B cell (primary cell): ENCODE measurements around the gene MTERF4. TPM values are rescaled to one million over a fixed set of nuclear protein-coding genes. Genes with fewer than 3 reads are reported as not detected.

Experiments used
- ATAC-seq: fragments of 200-7000 bp; cut with Tn5 transposase; one replicate; pipeline ENCODE4 v1.10.0; 2021; ENCODE audit warnings: low read depth, mild to moderate bottlenecking, moderate number of reproducible peaks, moderate library complexity
- CTCF ChIA-PET: fragments of 350-600 bp; sonication (Branson Sonifier 250); formaldehyde crosslinking; loops from one replicate; lab custom pipeline; 2021; ENCODE audit warnings: antibody characterized with exemption, inconsistent platforms; lab: Charles Lee
- POLR2A ChIA-PET: fragments of 350-600 bp; sonication (Branson Sonifier 250); formaldehyde crosslinking; loops from one replicate; lab custom pipeline; 2021; ENCODE audit warnings: antibody characterized with exemption; lab: Charles Lee
- DNase-seq: peaks from one replicate; pipeline ENCODE4 v3.0.0; 2013
- H2AFZ ChIP-seq: 2 replicates; pipeline ENCODE4 v1.6.1; 2012; ENCODE audit warnings: mild to moderate bottlenecking, low read depth, low read length; ENCODE audit not compliant: insufficient read depth, poor library complexity, severe bottlenecking
- H3K27ac ChIP-seq, 2 donors: 1 replicate in 1 of 2; 2 replicates in 1 of 2; pipeline ENCODE4 v1.5.1; 2012 to 2013; ENCODE audit warnings: low read length in 2 of 2, mild to moderate bottlenecking in 2 of 2, moderate library complexity in 1 of 2
- H3K27me3 ChIP-seq, 4 experiments: fragments of 200-600 bp in 1 of 4; sonication (generic) in 1 of 4; replicated peaks in 1 of 4; 1 replicate in 2 of 4; 2 replicates in 2 of 4; pipeline versions ENCODE4 v1.6.1 to v1.7.0; 2013 to 2016; ENCODE audit warnings: low read length in 3 of 4, mild to moderate bottlenecking in 2 of 4, mixed read lengths in 1 of 4, moderate library complexity in 1 of 4; ENCODE audit not compliant: insufficient read depth in 4 of 4, control insufficient read depth in 3 of 4; ENCODE audit errors: control extremely low read depth in 1 of 4
- H3K36me3 ChIP-seq, 2 experiments: replicated peaks in 1 of 2; 1 replicate in 1 of 2; 2 replicates in 1 of 2; pipeline versions ENCODE4 v1.6.1 to v1.7.1; 2013; ENCODE audit warnings: low read length in 1 of 2; ENCODE audit not compliant: insufficient read depth in 2 of 2, control insufficient read depth in 1 of 2; ENCODE audit errors: control extremely low read depth in 1 of 2, extremely low read depth in 1 of 2
- H3K4me1 ChIP-seq, 2 donors: fragments of 200-600 bp in 1 of 2; sonication (generic) in 1 of 2; 1 replicate in 1 of 2; 2 replicates in 1 of 2; pipeline versions ENCODE4 v1.5.1 to v1.6.1; 2013 to 2017; ENCODE audit warnings: low read length in 2 of 2; ENCODE audit not compliant: control insufficient read depth in 2 of 2, insufficient read depth in 2 of 2
- H3K4me2 ChIP-seq: replicated peaks from 2 replicates; pipeline ENCODE3; 2012; ENCODE audit warnings: mild to moderate bottlenecking, low read depth, low read length; ENCODE audit not compliant: poor library complexity, severe bottlenecking
- H3K4me3 ChIP-seq, 5 experiments: fragments of 200-600 bp in 1 of 5; sonication (generic) in 1 of 5; 1 replicate in 3 of 5; 2 replicates in 2 of 5; pipeline versions ENCODE4 v1.5.1 to v1.7.0; 2011 to 2016; ENCODE audit warnings: low read length in 4 of 5, mild to moderate bottlenecking in 4 of 5, low read depth in 2 of 5, control low read depth in 1 of 5, moderate library complexity in 1 of 5; ENCODE audit not compliant: insufficient read depth in 1 of 5; ENCODE audit errors: control extremely low read depth in 1 of 5, extremely low read depth in 1 of 5
- H3K79me2 ChIP-seq: fragments of 200-600 bp; sonication (generic); one replicate; pipeline ENCODE4 v1.6.0; 2016; ENCODE audit warnings: low read length; ENCODE audit not compliant: control insufficient read depth, insufficient read depth
- H3K9ac ChIP-seq: fragments of 200-600 bp; sonication (generic); 2 replicates; pipeline ENCODE4 v1.6.1; 2017; ENCODE audit warnings: mild to moderate bottlenecking, low read length, moderate library complexity
- H3K9me3 ChIP-seq, 3 donors: one replicate each; pipeline versions ENCODE4 v1.6.1 to v1.7.1; 2013; ENCODE audit warnings: low read length in 2 of 3; ENCODE audit not compliant: control insufficient read depth in 2 of 3, insufficient read depth in 1 of 3; ENCODE audit errors: control extremely low read depth in 1 of 3
- H4K20me1 ChIP-seq: 2 replicates; pipeline ENCODE4 v1.6.0; 2012; ENCODE audit warnings: mild to moderate bottlenecking, low read length; ENCODE audit not compliant: insufficient read depth, control insufficient read depth, poor library complexity, severe bottlenecking
- H3K27ac Mint-ChIP-seq: one replicate; pipeline ENCODE4 v1.8.0; 2021; ENCODE audit warnings: mixed read lengths
- H3K27me3 Mint-ChIP-seq: one replicate; pipeline ENCODE4 v1.8.0; 2021; ENCODE audit warnings: mixed read lengths
- H3K4me1 Mint-ChIP-seq: one replicate; pipeline ENCODE4 v1.8.0; 2021; ENCODE audit warnings: mixed read lengths
- H3K4me3 Mint-ChIP-seq: one replicate; pipeline ENCODE4 v1.8.0; 2021; ENCODE audit warnings: mixed read lengths
- H3K9me3 Mint-ChIP-seq: one replicate; pipeline ENCODE4 v1.8.0; 2022; ENCODE audit warnings: mixed read lengths; ENCODE audit not compliant: insufficient read depth
- CTCF ChIP-seq: fragments of 200-600 bp; IDR thresholded peaks from one replicate; pipeline ENCODE4 v1.8.0; 2022; ENCODE audit warnings: antibody characterized with exemption, mild to moderate bottlenecking
- EZH2 ChIP-seq: IDR thresholded peaks from 2 replicates; pipeline ENCODE4 v1.6.1; 2012; ENCODE audit warnings: borderline replicate concordance, low read depth, mild to moderate bottlenecking, moderate library complexity, low read length; ENCODE audit not compliant: insufficient read depth, poor library complexity, severe bottlenecking
- WGBS: methylation state at CpG from one replicate; pipeline ENCODE4 v1.1.5; 2013; ENCODE audit warnings: missing lambda C conversion rate; ENCODE audit not compliant: insufficient coverage; 5-methylcytosine and 5-hydroxymethylcytosine counted together
- intact Hi-C: fragments of 100-400 bp; cut with micrococcal nuclease; formaldehyde crosslinking; loops from one replicate; pipeline ENCODE4 v1.10.0; 2022
- polyA plus RNA-seq: library from polyadenylated mRNA; depleted of rRNA; stranded (reverse); fragments of >200 nt; gene quantifications from 2 replicates; pipeline ENCODE4 v1.2.3, GENCODE V29; 2012
- total RNA-seq, 2 donors: library from RNA; stranded (reverse); fragments of 120-200 nt in 1 of 2; gene quantifications; 1 replicate in 1 of 2; 2 replicates in 1 of 2; pipeline versions ENCODE4 v1.2.3 to v1.2.4, GENCODE V29; 2013 to 2022

The MTERF4 gene
- total and polyA plus RNA-seq, 2 donors (not counting 1 experiment from before 2014, with no cell fraction given): 88.7 to 153 TPM

GRCh38 chr2:241118737-241119505 is 16.8 kb upstream of the MTERF4 start:
- ATAC-seq (no peak), DNase-seq (no peak)
- Histone ChIP-seq H3K4me1 (peaks cover 0 to 3% of the 10 kb centered on the region in 2 donors), H2AFZ (no peak overlapping the region), H3K4me3 (no peak overlapping the region), H3K9ac (no peak overlapping the region), H3K27ac (no peak overlapping the region), H4K20me1 (no peaks in the 10 kb centered on the region), H3K27me3 (no peaks in the 10 kb centered on the region), H3K36me3 (peaks cover 4 to 48% of the 10 kb centered on the region in 2 experiments), H3K79me2 (peaks cover 4% of the 10 kb centered on the region), H3K9me3 (peaks cover 0 to 2% (median 1%) of the 10 kb centered on the region in 3 donors), H3K4me2 (no peak overlapping the region)
- no peak overlapping the region for H3K4me3 Mint-ChIP-seq
- ChIA-PET POLR2A (no interaction called here), CTCF (no interaction called here)
- no peak overlapping the region for H3K27ac Mint-ChIP-seq
- no peak for TF ChIP-seq EZH2
- no peak for TF ChIP-seq CTCF
- H3K27me3 Mint-ChIP-seq: no peaks in the 10 kb centered on the region
- peaks cover 5% of the 10 kb centered on the region for H3K4me1 Mint-ChIP-seq
- 98% methylated on average over 19 of the region's 24 CpGs for WGBS
- H3K9me3 Mint-ChIP-seq: no peaks in the 10 kb centered on the region
- intact Hi-C loops: no loop called here
